Body of pancreas (tissue), 4 donors: ENCODE results near the gene RAPGEF5. TPM values are rescaled to one million over a fixed set of nuclear protein-coding genes. Genes with fewer than 3 reads are reported as not detected.

Experiments used
- ATAC-seq: fragments of 150-250 bp; one replicate; pipeline ENCODE4 v1.9.1; 2016
- DNase-seq, 4 donors: peaks; one replicate each; pipeline ENCODE4 v3.0.0-alpha.2; 2019
- H3K27ac ChIP-seq, 4 donors: fragments of 200-600 bp; sonication (generic); 1 replicate in 3 of 4; 2 replicates in 1 of 4; pipeline versions ENCODE4 v1.5.1 to v1.6.1; 2016 to 2019; ENCODE audit warnings: mild to moderate bottlenecking in 1 of 4, mixed read lengths in 1 of 4, moderate library complexity in 1 of 4
- H3K27me3 ChIP-seq, 2 donors: fragments of 200-600 bp; sonication (generic); one replicate each; pipeline ENCODE4 v1.6.0; 2016; ENCODE audit warnings: mild to moderate bottlenecking in 1 of 2
- H3K36me3 ChIP-seq, 2 donors: fragments of 200-600 bp; sonication (generic); replicated peaks in 1 of 2; 2 replicates each; pipeline ENCODE4 v1.5.1; 2016; ENCODE audit warnings: low read depth in 2 of 2; ENCODE audit not compliant: insufficient read depth in 1 of 2
- H3K4me1 ChIP-seq: fragments of 200-600 bp; sonication (generic); one replicate; pipeline ENCODE4 v1.6.0; 2016
- H3K4me3 ChIP-seq, 2 donors: fragments of 200-600 bp; sonication (generic); 1 replicate in 1 of 2; 2 replicates in 1 of 2; pipeline ENCODE4 v1.5.1; 2016 to 2019
- H3K9me3 ChIP-seq, 3 donors: fragments of 200-600 bp; sonication (generic); 1 replicate in 2 of 3; 2 replicates in 1 of 3; pipeline ENCODE4 v1.5.1; 2016
- CTCF ChIP-seq, 7 experiments: fragments of 450-650 bp in 4 of 7; fragments of 200-600 bp in 3 of 7; sonication (generic) in 3 of 7; IDR thresholded peaks; one replicate each; pipeline ENCODE4 v1.5.1; 2016 to 2019; ENCODE audit warnings: antibody characterized with exemption in 7 of 7
- POLR2A ChIP-seq, 3 donors: fragments of 450-650 bp; IDR thresholded peaks; one replicate each; pipeline ENCODE4 v1.6.1; 2016; ENCODE audit warnings: antibody characterized with exemption in 3 of 3, mild to moderate bottlenecking in 2 of 3
- WGBS, 2 donors: methylation state at CpG; one replicate each; pipeline ENCODE4 v1.1.5; 2017; 5-methylcytosine and 5-hydroxymethylcytosine counted together
- intact Hi-C: fragments of 100-400 bp; cut with DNase I; formaldehyde crosslinking; loops from one replicate; pipeline ENCODE4 v1.15.1; 2023
- total RNA-seq, 2 donors: library from RNA; depleted of rRNA; stranded (reverse); fragments of >200 nt; gene quantifications; one replicate each; pipeline ENCODE4 v1.1.0, GENCODE V29; 2016

Gene RAPGEF5
- total RNA-seq, 2 donors from 2014 or later, result 68.0 to 151 TPM

GRCh38 chr7:22152690-22153089 lies 204.3 kb downstream of the RAPGEF5 start:
- H3K36me3 ChIP-seq, result peaks cover 8 to 16% of the 10 kb centered on the region in 2 donors
- H3K27ac ChIP-seq, result no peak overlapping the region
- WGBS, 2 donors, result 88 to 90% methylated on average over 3 of the region's 3 CpGs
- H3K4me3 ChIP-seq, result no peak overlapping the region
- TF ChIP-seq POLR2A (IDR thresholded peaks at IDR 0.05) (no peak), CTCF (IDR thresholded peaks at IDR 0.05) (no peak)
- DNase-seq (no peak), ATAC-seq (no peak)
- no peaks in the 10 kb centered on the region for H3K9me3 ChIP-seq
- intact Hi-C loops, result no loop called here
- H3K27me3 ChIP-seq, result no peaks in the 10 kb centered on the region
- H3K4me1 ChIP-seq, result peaks cover 8% of the 10 kb centered on the region

- Histone ChIP-seq H3K27me3 (no peaks in the 10 kb centered on the region), H3K27ac (no peak overlapping the region), H3K4me3 (no peak overlapping the region), H3K9me3 (no peaks in the 10 kb centered on the region), H3K4me1 (peaks cover 8% of the 10 kb centered on the region), H3K36me3 (peaks cover 8 to 13% of the 10 kb centered on the region in 2 donors)
- WGBS, 2 donors, result 91 to 93% methylated on average over 2 of the region's 2 CpGs
- intact Hi-C loops, result no loop called here
- TF ChIP-seq POLR2A (IDR thresholded peaks at IDR 0.05), result no peak
- no peak for TF ChIP-seq CTCF (IDR thresholded peaks at IDR 0.05)
- DNase-seq, result no peak
- ATAC-seq, result no peak
Observed at GRCh38 chr7:22151901-22152300, 205.1 kb downstream of the RAPGEF5 start.

- 65 to 69% methylated on average over 5 of the region's 5 CpGs for WGBS, 2 donors
- intact Hi-C loops, result no loop called here
- TF ChIP-seq CTCF (IDR thresholded peaks at IDR 0.05), result no peak
- no peak for TF ChIP-seq POLR2A (IDR thresholded peaks at IDR 0.05)
- peaks cover 8% of the 10 kb centered on the region for H3K4me1 ChIP-seq
- no peak overlapping the region for H3K27ac ChIP-seq
- peaks cover 3 to 7% of the 10 kb centered on the region in 2 donors for H3K36me3 ChIP-seq
- no peak for ATAC-seq
- no peaks in the 10 kb centered on the region for H3K27me3 ChIP-seq
- no peak overlapping the region for H3K4me3 ChIP-seq
- no peak for DNase-seq
- no peaks in the 10 kb centered on the region for H3K9me3 ChIP-seq
Observed at GRCh38 chr7:22150221-22150620, 206.7 kb downstream of the RAPGEF5 start.

- peaks cover 3 to 9% of the 10 kb centered on the region in 2 donors for H3K36me3 ChIP-seq
- ATAC-seq, result no peak
Observed at GRCh38 chr7:22147868-22148267, 209.1 kb downstream of the RAPGEF5 start.

More at GRCh38 chr7:22147868-22148267, 209.1 kb downstream of the RAPGEF5 start:
- no peak for DNase-seq
- H3K4me3 ChIP-seq, result no peak overlapping the region
- H3K27me3 ChIP-seq, result no peaks in the 10 kb centered on the region
- H3K27ac ChIP-seq, result no peak overlapping the region
- no peaks in the 10 kb centered on the region for H3K9me3 ChIP-seq
- TF ChIP-seq POLR2A (IDR thresholded peaks at IDR 0.05) (no peak), CTCF (IDR thresholded peaks at IDR 0.05) (no peak)
- intact Hi-C loops, result no loop called here
- 60 to 65% methylated on average over 3 of the region's 3 CpGs for WGBS, 2 donors
- H3K4me1 ChIP-seq, result peaks cover 8% of the 10 kb centered on the region
